HS-5 (cell line): ENCODE results near the gene H3-3A.

Source experiments
- DNase-seq: peaks from one replicate; pipeline ENCODE4 v3.0.0-alpha.2; 2012; ENCODE audit warnings: low read depth

The H3-3A gene

DNA sequence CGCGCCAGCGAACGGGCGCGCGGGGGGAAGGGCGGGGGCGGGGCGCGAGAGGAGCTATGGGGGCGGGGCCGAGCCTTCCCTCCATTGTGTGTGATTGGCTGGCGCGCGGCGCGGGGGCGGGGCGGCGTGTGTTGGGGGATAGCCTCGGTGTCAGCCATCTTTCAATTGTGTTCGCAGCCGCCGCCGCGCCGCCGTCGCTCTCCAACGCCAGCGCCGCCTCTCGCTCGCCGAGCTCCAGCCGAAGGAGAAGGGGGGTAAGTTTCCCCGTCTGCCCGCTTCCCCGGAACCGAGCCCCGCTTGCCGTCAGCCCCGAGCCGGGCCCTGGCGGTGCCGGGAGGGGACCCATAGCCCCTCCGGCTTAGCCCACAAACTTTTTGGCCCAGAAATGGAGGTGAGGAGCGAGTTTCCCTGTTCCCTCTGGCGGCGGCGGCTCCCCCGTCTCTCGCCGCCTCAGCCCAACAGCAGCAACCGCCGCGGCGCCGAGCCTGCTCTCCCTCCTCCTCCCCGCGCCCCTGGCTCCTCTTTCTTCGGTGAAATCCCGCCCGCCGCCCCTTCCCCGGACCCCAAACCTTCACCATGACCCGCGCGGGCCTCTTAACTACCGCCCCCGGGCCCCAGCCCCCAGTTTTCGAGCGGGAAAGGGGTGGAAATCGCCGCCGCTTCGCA is at the start of gene H3-3A:
Gene H3-3A (plus strand): TSS at position 159 of the 666 bp plus-strand sequence. CDS start 1,636 bp downstream, outside the sequence.
- DNase-seq = peak; percentile 61

DNA sequence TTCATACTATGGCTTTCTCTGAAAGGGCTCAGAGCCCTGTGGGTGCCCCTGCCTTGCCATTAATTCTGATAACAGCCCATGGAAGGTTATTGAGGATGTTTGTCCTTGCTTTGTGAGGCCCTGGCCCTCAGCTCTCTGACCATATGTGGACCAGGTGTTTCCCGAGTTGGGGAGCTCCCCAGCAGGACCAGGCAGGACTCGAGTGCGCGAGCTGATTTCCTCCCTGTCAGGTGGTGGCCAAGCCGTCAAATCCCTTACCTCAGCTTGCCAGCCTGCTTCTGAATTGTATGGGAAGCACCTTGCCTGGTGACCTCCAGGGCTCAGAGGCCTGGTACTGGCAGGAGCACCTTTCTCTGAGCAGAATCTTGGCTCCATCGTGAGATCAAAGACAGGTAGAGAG is 45.4 kb upstream of the H3-3A start:
- no peak for DNase-seq

DNA sequence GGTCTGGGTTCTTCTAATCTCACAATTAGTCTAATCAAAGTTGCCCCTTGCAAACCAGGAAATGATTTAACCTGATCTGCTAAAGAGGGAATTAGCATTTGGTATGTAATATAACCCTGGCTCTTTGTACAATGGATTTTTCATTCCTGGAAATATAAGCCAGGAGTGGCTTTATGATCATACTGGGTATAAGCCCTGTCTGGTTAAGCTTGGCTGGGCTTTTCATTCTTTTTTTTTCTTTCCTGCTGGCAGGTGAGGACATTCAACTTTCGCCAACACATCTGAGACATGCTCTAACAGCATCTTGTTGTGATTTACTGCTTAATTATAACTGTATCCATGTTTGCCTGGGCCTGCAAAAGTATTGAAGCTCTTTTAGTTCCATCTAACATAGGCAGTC is 42.9 kb upstream of the H3-3A start:
- no peak for DNase-seq

DNA sequence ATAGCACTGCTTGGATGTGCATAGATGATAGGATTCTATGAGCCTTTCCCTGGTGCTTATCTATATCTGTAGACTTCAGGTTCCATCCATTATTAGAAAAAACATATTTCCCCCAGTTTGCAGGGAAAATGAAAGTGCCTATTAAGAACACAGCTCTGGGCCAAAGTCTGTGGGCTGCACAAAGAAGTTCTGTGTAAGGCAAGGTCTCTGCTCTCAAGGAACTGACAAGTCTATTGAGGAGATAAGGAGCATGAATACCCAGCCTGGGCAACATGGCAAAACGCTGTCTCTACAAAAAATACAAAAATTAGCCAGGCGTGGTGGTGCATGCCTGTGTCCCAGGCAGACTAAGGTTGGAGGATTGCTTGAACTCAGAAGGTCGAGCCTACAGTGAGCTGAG is 41.1 kb upstream of the H3-3A start:
- no peak for DNase-seq

DNA sequence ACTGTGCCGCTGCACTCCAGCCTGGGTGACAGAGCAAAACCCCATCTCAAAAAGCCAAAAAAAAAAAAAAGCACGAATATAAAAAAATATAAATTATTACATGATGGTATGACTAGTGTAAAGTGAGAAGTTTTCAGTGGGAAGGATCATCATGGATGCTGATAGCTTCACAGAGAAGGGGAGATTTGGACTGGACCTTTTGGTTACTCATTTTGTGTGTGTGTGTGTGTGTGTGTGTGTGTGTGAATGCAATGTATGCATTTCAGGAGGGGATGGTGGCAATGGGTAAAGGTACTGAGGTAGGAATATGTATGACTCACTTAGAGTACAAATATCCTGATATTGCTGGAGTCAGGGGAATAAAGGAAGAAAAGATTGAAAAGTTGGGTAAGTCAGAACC is 40.7 kb upstream of the H3-3A start:
- DNase-seq = no peak

DNA sequence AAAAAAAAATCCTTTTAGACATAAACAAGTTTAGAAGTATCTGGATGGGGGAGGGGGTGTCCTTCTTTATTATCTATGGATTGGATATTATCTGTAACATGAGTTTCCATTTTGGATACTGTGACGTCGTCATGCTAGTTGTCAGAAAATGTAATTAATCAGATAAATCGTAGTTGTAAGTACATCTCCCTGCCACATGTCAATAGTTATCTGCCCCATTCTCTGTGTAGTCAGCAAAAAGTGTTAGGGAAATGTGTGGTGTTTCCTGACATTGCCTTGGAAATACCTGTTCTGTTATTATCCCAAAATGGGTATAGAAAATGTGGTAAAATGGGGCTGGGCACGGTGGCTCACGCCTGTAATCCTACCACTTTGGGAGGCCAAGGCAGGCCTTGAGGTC is 38.8 kb upstream of the H3-3A start:
- no peak for DNase-seq

DNA sequence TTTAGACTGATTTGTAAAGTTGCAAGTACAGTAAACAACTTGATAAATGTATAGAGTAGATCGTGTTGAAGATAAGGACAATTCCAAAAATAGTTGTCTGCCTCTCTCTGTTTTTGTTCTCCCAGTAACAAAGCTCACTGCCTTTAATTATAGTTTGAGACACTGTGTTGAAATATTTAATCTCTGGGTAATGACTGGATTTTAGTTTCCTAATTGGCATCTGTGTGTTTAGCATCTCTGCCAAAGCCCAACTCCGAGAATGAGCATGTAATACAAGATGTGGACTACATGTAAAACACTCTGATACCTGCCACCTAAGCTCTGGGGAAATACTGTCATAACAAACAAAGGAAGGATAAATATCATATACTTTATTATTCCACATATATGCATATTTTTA is 35.7 kb upstream of the H3-3A start:
- no peak for DNase-seq

DNA sequence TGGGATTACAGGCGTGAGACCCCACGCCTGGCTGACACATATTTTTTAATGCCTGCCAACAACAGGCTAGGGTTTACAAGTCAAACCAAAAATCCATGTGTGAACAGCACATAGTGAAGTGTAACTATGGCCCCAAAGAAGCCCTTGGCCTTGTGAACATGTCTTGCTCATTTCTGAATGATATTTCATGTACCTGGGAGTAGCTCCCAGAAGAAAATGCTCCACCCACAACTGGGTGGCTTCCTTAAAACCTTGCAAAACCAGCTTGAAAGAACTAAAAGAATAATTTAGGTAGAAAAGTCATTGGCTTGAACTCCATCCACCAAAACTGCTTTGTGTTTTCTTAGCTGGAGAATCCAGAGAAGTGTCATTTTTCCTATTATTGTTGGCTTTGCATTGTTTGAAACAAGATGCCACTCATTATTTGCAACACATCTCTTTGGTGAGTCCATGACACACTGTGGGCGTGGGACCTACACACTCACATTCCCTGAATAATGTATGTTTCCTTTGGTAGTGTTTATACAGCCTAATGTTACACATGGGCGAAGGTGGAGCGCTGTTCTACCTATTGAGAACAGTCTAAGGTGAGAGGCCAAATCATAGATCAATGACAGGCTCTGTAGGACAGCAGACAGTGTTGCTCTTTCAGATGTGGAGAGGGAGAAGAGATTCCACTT is 34.8 kb upstream of the H3-3A start:
- no peak for DNase-seq

DNA sequence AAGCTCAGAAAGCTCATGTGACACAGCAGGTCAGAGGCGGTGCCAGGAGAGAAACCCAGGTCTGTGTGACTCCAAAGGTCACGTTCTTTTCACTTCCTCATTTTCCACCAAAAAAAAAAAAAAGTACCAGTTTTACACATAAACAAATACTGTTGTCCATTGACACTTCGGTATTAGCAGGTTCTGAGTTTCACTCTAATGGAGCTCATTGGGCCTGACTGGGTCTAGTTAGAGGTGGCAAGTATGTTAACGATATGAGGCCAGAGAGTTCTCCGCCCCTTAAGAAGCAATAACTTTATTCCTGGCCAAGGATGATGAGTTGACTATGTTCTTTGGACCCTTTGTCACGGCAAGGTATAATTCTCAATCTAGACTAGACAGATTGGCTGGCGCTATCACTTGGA is 33.4 kb upstream of the H3-3A start:
- no peak for DNase-seq

DNA sequence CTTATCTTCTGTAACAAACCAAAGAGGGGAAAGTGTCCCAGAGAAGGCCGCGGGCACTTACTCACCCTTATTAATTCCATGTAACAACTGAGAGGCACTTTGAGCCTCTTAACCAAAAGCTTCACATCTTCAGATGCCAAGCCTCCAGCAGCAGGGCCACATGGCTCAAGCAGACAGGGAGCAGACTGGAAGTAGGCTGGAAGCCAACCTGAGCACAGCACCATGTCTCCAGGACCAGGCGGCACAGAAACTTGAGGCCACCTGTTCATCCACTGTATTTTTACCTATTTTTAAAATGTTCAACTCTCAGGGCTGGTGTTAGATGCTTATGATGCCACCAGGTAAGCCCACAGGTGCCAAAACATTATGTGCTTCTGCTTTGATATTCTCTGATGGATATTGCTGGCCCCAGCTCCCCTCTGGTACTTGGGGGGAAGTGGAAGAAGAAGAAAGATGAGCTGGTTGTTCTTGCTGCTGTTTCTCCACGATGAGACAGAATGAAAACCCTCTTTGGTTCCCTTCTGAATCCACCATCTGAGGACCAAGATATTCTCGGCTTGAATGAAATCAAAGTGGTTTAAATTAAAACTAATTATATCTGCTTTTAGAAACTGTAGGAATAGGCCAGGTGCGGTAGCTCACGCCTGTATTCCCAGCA is 32.8 kb upstream of the H3-3A start:
- DNase-seq = no peak

DNA sequence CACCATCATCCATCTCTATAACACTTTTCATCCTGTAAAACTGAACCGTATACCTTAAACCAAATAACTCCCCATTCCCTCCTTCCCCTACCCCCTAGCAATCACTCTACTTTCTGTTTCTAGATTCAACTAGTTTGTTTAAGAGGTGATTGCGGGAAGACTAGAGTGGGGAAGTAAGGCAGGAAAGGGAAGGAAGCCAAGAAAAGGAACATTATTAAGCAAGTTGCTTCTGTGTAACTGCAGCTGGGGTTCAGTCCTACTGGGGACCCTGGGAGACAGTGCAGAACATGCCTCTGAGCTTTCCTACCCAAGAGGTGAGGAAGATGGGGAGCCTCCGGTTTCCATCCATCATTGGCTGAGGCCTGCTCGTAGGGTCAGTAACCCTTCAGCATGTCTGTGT is 28.9 kb upstream of the H3-3A start:
- no peak for DNase-seq

DNA sequence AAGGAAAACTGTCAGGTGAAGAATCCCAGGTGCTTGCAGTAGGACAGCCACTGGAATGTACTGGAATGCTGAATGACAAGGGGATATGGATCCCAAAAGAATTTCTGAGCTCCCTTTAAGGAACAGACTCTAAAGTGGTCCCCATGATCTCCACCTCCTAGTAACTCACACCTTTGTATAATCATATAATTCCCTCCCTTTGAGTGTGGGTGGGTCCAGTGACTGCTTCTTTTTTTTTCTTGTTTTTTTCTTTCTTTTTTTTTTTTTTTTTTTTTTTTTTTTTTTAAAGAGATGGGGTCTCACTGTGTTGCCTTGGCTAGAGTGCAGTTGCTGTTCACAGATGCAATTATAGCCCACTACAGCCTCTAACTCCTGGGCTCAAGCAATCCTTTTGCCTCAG is 28.5 kb upstream of the H3-3A start:
- DNase-seq = no peak

DNA sequence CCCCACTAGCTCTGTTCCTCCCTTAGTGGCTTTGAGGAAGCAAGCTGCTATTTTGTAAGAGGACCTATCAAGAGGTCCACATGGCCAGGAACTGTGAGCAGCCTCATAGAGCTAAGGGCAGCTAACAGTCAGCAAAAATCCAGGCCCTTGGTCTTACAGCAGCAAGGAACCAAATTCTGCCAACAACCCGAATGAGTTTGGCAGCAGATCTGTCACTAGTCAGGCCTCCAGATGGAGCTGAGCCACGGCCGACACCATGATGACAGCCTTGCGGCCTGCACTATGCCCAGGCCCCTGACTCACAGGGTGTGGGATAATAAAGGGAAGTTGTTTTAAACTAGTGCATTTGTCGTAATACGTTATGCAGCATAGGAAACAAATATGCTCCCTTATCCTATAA is 28.0 kb upstream of the H3-3A start:
- peak; percentile 67 for DNase-seq

DNA sequence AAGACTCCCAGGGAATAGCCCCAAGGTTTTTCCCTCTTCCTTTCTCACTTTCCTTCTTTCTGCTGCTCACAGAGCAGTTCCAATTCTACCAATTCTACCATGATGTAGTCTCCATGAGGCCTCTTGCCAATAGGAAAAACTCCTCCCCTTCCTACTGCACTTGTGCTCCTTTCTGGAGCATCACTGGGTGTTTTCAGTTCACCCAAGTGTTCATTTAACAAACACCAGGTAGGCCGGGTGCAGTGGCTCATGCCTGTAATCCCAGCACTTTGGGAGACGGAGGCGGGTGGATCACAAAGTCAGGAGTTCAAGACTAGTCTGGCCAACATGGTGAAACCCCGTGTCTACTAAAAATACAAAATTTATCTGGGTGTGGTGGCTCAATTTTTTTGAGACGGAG is 26.6 kb upstream of the H3-3A start:
- no peak for DNase-seq

DNA sequence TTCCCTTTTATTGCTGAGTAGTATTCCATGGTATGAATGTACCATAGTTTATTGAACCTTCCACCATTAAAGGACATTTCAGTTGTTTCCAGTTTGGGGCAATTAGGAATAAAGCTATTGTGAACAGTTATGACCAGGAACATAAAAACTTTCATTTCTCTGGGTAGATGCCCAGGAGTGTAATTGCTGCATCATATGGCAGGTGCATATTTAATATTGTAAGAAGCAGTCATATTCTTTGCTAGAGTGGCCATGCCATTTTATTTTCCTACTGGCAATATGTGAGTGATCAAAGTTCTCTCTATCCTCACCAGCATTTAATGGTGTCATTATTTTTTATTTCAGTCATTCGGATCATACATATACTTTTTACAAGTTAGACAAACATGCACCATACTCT is 23.9 kb upstream of the H3-3A start:
- no peak for DNase-seq

DNA sequence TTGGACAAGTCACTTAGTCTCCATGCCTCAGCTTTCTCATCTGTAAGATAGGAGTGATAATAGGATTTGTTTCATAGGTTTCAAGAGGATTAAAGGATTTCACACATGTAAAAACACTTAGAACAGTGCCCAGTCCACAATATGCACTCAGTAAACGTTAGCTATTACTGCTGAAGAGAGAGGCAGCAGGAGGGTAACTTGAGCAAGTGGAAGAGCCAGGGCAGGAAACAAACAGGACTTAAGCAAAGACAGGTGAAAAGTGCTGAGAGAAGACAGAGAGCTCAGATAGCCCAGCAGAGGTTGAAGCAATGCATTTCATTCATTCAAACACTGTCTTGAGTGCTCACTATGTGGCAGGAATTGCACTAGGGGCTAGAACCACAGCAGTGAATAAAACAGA is 21.1 kb upstream of the H3-3A start:
- no peak for DNase-seq

DNA sequence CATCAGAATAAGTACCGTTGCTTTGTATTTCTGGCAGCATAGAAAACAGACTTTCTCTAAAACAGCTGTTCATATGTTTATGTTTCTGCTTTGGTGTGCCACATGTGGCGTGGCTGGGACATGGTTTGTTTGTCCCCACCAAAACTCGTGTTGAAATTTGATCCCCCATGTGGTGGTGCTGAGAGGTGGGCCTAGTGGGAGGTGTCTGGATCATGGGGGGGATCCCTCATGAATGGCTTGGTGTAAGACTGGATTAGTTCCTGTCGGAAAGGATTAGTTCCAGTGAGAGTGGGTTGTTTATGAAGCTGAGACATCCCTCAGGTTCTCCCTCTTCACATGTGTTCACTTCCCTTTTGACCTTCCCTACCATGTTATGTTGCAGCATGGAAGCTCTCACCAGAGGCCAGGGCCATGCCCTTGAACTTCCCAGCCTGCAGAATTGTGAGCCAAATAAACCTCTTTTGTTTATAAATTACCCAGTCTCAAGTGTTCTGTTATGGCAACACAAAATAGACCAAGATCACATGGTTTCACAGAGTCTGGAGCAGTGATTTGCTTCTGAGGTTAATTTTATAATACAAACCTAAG is 17.9 kb upstream of the H3-3A start:
- DNase-seq = no peak

DNA sequence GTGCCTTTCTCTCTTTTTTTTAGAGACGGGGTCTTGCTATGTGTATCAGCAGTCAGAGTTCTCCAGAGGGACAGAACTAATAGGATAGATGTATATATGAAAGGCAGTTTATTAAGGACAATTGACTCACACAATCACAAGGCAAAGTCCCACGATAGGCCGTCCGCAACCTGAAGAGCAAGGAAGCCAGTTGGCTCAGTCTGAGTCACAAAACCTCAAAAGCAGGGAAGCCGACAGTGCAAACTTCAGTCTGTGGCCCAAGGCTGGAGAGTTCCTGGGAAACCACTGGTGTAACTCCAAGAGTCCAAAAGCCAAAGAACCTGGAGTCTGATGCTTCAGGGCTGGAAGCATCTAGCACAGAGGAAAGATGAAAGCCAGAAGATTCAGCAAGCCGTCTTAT is 16.3 kb upstream of the H3-3A start:
- no peak for DNase-seq

DNA sequence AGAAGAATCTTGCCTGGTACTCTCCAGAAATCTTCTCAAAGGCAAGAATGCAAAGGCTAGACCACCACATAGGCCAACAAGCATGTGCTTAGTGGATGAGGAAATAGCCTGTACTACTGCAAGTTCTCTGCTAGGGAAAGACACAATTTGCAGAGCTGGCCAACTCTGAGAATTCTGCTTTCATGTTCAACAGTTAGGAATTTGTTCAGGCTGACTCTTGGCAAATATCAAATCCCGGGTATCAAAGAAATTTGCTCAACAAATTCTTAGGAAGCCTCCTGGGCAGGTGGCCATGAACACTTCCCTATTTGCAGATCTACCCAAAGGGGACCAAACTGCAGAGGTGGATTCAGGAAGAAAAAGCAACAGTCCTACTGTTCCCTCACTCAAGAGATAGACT is 15.0 kb upstream of the H3-3A start:
- DNase-seq = no peak

DNA sequence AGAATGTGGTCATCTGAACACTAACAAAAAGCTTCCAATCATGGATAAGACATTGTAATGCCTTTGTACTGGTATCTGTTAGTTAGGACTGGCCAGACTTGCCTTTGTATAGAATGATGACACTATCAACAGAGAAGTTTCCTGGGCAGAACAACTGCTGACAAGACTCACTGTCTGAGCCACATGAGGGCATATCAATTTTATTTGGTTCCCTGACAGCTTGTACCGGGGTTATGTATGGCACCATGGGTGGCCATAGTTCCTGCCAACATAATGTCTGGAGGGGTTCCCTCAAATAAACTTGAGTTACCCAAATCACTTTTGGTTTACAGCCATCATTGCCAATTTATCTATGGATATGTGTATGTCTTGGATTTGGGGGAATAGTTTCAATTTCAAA is 13.6 kb upstream of the H3-3A start:
- no peak for DNase-seq

DNA sequence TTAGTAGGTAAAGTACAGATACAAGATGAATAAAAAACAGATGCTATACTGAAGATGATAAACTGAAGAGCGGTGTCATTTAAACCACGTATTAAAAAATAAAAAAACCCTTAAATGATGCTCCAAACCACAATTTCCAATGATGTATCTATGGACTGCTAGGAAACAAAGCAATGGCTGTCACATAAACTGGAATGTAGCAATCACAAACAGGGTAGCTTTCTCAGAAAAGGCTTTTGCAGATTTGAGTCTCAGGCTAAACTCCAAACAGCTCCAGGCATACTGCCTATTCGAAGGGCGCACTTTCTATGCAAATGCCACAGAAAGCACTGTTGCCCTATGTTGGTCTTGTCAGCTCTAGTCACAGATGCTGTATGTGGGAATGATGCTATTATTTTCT is 12.4 kb upstream of the H3-3A start:
- no peak for DNase-seq

DNA sequence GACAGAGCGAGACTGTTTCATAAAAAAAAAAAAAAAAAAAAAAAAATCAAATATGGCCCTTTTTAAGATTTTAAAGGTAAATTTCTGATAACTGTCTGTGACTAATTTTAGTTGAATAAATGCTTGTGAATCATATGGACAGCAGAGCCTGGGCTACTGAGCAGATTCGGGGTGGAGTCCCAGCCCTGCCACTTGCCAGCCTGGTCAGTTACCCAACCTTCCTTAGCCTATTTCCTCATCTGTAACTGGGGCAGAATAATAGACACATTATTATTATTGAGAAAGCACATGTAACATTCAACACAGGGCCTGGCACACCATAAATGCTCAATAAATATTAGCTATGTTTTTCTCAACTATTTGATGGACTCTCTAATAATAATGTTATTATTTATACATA is 11.2 kb upstream of the H3-3A start:
- no peak for DNase-seq

DNA sequence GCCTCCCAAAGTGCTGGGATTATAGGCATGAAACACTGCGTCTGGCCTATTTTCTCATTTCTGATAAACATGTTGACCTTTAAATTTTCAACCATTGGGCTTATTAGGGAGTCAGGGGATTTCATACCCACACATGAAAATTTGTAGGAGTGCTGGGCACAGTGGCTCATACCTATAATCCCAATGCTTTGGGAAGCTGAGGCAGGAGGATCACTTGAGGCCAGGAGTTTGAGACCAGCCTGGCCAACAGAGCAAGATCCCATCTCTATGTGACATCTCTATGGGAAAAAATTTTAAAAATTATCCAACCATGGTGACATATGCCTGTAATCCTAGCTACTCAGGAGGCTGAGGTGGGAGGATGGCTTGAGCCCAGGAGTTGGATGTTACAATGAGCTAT is 10.5 kb upstream of the H3-3A start:
- DNase-seq = no peak
